SK-MEL-5 (cell line): ENCODE data around the gene MAML2. TPM values are rescaled to one million over a fixed set of nuclear protein-coding genes. Genes with fewer than 3 reads are reported as not detected.

ENCODE experiments used
- DNase-seq: peaks from one replicate; pipeline ENCODE4 v3.0.0-alpha.2; 2016; ENCODE audit warnings: low read depth, low spot score
- in situ Hi-C: cut with HindIII; loops from 2 replicates; pipeline ENCODE4 v1.10.0; 2016; ENCODE audit warnings: low sequenced_read_pairs, high pct_unique_total_duplicates, low pct_unique_long_range_greater_than_20kb
- total RNA-seq: library from RNA; depleted of rRNA; stranded (reverse); fragments of >200 nt; shearing (Covaris generic); gene quantifications from 2 replicates; pipeline ENCODE4 v1.2.3, GENCODE V29; 2014

MAML2 gene
- total RNA-seq, 1 experiment from 2014 or later: 3.5 TPM

DNA sequence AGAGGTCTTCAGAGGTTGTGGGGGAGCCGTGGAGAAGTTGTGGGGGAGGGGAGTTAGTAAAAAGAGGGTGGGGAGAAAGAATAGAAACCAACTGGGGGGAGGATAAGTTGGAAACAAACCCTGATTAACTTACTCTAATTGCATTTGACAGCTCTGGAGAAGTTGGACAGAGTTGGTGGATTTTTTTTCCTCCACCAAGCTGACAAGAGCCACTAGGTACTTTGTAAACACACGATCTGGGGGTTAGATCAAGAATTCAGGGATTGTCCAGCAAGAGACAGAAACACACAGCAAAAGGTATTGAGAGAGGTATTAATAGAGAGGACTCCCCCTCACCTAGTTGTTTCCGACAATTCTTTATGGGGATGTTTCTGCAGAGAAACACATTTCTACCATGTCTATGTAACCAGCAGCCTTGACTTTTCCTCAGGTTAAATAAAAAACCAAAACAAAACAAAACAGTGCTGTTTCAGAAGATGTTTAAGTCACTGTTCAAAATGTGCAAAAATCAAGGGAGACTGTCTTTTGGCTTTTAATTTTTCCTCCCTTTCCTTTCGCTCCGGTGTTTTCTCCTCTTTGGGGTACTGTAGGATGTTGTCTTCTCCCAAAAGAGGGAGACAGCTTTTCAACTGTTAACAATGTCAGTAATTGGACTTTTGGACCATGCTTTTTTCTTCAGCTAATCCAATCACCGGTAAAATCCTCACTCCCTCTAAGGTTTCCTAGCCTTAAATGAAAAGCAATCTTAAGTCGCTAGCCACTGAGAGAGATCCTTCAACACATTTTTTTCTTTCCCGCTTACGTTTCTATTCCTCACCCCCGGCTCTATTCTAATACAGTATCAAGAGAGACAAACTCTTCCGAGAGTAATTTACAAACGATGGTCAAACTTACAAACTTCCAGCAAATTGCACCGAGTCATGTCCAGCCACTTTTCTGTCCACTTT, 708 bp downstream of the MAML2 start:
- DNase-seq: no peak
- in situ Hi-C loops: no loop called here

DNA sequence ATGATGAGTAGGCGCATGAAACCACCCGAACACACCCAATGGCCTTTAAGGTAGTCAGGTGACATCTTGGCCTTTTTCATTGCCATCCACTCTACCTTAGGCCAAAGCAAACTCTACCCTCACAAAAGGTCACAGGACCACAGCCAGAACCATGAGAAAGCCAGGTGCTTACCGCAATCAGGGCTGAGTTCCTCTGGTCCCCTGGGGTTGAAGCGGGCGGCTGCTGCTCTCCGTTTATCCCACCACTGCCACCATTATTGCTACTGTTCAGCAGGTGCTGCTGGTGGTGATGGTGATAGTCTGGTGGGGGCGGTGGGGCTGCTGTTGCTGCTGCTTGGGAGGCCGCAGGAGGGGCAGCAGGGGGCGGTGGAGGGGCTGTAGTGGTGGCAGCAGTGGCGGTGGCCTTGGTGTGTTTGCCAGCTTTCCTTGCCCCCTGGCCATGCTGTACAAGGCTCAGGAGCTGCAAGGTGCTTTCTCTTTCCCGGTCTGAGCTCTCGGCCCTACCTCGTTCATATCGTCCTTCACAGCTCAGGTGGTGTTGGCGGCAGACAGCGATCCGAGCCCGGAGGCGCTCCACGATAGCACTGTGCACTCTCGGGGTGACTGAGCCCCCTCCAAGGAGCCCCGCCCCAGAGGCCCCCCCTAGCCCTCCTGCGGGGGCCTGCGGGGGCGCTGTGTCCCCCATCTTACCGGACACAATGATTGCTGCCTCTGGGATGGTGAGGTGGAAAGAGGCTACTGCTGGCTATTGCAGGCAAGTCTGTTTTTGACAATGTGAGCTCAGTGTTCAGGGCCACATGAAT, 1.6 kb downstream of the MAML2 start:
- peak; percentile 40 for DNase-seq
- in situ Hi-C loops: no loop called here

DNA sequence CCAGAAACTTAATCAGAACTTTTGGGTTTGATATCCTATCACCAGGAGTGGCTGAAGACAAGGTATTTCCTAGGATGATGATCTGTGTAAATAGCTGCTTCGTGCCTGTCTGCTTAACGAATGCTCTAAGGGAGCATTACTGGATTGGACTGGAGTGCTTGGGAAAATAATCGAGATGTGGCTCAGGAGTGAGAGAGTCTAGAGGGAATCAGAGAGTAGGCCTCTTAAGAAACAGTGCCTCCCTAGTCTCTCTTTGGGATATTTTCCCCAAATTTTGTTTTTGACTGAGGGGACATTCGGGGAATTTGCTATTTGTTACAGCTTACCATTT, 2.5 kb downstream of the MAML2 start:
- no peak for DNase-seq
- in situ Hi-C loops: no loop called here

DNA sequence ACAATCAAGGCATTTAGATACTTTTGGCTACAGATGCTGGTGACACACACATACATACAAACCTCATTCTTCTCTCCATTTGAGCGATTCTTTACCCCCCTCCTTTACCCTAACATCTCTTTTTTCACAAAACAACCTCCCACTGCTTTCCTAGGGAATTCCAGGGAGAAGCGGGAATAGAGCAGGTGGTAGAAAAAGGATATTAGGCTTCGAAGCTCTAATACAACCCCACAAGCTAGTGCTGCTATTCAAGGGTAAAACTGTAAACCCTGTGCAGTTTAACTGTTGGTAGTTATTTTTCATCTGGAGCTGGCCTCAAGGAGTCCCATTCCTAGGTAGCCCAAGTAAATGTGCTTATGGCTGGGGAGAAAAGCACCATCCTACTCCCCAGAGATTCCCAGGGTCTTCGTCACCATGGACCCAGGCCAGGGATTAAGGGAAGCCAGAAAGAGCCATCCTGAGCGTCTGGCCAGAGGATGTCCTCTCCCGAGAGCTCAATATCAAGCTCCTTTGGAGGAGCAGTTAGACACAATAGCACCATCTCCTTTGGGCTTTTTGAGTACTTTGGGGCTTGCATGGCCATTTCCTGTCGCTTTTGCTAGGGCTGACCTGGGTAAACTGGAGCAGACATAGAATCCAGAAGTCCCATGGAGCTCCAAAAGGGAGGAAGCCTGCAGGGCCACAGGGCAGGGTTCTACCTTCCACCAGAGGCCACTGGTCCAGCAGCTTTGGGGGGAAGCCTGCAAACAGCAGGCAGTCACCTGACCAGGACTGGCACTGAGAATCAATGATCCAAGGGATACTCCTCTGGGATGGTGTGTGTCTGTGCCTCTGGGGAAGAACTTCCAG, 3.1 kb downstream of the MAML2 start:
- DNase-seq: no peak
- in situ Hi-C loops: no loop called here

DNA sequence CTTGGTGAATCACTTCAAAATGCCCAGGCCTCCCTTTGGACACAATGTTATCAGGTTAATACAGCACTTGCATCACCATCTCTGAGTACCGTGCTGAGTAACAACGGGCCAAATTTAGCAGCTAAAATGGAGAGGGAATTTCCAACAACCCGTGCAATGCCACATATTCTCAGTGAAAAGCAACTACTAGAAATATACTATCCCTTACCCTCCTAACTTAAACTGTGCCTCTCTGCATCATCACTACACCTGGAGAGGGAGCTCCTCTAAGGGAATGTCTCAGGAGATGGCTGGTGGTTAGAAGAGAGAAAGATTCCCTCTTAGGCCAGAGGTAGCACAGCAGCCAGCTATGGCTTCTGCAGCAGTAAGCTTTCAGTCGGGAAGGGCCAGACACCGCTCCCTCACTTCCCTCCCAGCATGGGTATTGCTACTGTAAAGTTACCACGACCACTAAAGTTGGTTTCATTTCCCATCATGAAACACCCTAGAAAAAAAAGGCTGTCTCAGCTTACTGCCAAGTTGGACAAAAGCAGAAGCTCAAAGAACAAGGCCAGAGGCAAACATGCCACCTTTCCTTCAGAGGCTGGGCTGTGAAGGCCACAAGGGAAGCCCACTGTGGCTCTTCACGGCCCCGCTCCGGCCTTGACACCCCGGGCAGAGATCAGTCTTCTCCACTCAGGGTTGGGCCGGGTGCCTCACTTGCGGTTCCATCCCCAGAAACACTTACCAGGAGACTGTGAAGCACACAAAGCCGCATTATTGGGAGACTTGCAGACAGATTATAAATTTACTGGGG, 3.9 kb downstream of the MAML2 start:
- in situ Hi-C loops: no loop called here
- peak; percentile 87 for DNase-seq

DNA sequence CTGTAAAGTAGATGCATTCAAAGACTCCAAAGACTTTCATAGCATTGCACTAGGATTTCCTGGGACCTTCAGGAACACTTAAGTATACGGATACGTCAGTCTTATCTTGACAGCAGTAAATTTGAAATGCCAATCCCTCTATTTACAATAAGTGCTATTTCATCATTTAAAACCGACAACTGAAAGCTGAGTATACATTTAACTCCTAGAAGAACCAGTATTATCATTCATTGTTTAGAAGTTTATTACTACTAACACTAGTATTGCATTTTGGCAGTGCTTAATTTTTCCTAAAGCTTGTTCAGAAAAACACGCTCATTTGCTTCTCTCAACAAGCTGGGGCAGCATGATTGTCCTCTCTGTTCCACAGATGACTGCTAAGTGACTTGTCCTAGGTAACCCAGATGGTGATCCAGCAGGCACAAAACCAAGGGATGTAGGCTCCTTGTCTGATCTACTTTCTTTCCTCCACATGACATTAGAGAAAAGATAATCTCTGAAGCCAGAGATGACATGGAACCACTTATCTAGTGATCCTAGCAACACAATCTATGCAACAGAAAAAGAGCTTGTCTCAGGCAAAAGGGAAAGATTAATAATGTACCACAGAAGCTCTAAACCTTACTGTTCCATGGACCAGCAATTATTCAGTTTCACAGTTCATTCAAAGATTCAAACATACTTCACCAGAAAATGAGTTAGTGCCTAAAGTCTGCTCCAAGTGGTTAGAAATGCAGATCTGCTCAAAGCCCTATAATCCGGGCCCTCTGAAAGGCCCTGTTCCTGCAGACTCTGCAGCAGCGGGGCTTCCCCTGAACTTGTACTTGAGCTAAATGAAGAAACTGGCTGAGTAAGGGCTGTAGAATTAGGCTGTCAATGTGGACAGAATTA, 5.2 kb downstream of the MAML2 start:
- DNase-seq: no peak
- in situ Hi-C loops: no loop called here

DNA sequence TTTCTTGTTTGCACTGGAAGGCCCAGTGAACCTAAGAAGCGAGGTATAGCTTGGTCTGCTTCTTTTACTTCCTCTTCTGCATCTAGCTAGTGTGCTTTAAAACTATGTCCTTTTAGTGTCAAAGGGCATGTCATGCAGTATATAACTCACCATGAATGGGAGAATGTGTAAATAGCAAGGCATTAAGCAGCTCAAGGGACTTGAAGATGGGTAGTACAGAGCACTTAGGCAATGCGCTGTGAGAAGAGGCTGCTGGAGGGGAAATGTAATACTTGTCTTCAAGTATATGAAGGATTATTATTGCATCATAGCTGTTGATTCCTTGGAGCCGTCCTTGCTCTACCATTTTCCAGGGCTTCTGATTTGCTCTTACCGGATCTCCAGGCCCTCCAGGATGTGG, 7.6 kb downstream of the MAML2 start:
- in situ Hi-C loops: no loop called here
- no peak for DNase-seq

DNA sequence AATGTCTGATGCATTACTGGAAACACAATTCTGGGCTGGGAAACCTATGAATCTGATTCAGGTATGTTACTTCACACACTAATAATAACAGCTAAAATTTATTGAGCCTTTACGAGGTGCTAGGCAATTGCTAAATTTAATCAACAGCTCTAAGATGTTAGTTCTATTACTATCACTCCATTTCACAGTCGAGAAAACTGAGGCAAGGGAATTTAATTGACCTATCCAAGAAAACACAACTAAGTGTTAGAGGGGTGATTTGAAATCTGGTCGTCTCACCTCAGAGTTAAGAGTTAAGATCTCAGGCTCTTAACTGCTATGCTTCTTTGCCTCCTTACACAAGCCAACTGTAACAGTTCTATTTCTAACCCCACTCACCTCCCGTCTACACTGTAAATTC, 8.8 kb downstream of the MAML2 start:
- in situ Hi-C loops: no loop called here

DNA sequence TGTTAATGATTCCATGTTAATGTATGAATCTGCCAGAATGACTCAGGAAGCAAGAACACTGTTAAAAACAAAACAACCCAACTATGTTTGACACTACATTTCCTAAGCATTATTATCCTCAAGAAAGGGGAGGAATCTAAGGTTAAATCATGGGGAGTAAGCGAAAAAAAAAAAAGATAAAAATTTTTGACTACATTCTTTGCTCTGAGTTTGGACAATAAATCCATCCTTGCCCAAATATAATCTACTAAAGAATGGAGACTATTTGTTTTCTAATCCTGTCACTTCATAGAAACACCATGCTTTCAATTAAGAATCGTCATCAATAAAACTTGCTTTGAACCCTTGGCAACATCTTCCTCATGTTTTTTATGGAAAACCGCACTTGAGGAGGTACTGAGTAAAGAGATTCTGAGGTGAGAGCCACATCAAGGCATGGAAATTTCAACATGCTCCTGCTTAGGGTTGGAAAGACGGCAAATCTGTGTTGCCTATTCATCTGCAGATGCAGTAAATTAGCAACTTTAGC, 9.7 kb downstream of the MAML2 start:
- DNase-seq: no peak
- in situ Hi-C loops: no loop called here

More for the DNA sequence above, 8.8 kb downstream of the MAML2 start:
- no peak for DNase-seq

DNA sequence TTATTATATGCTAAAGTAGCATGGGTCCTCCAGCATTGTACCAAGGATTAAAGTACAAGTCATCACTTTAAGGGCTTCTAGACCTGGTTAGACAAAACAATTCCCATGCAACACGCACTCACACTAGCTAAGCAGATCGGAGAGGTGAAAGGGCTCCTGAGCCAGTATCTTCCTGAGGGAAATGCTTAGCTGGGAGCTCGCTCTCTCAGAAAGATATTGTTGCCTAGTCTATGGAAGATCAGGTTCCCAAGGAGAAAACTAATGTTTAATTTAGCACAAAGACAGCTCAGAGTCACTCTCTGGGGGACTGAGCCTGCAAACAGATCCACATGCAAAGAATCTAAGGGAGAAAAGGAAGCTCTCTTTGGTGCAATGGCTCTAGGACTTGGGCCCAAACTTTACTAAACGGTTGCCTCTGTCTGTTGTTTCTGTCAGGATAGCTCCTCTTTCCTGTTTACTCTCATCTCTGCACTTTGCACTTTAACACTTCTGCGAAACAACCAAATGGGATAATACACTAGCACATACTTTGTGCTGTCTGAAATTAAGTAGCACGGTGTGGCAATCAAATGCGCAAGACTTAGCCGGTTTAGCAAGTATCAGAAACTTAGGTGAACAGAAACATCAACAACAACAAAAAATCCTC, 10.7 kb downstream of the MAML2 start:
- in situ Hi-C loops: no loop called here

DNA sequence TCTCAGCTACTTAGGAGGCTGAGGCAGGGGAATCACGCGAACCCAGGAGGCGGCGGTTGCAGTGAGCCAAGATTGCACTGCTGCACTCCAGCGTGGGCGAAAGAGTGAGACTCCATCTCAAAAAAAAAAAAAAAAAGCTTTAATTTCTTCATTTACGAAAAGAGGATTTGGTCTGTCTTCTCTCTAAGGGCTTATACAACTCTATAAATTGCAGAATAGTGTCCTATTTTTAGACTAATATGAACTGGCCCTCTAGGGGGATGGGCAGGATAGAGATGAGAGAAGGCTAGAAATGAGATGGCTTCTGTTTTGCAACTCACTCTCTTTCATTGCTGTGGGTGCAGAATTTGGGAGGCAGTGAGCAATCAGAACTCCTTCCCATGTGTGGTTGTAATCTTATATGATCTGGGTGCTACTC, 11.3 kb downstream of the MAML2 start:
- in situ Hi-C loops: no loop called here
- DNase-seq: no peak

More for the DNA sequence above, 10.7 kb downstream of the MAML2 start:
- no peak for DNase-seq

DNA sequence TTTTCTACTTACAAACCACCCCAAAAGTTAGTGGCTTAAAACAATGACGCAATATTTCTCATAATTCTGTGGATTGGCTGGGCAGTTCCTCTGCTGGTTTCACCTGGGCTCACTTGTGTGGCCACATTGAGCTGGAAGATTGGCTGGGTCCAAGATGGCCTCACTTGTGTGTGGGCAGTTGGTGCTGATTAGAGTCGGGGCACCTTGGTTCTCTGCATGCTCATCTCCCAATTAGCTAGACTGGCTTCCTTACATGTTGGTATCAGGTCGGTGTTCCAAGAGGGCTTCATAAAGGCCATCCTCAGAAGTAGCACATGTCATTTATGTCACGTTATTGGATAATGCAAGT, 12.5 kb downstream of the MAML2 start:
- in situ Hi-C loops: no loop called here
- no peak for DNase-seq

DNA sequence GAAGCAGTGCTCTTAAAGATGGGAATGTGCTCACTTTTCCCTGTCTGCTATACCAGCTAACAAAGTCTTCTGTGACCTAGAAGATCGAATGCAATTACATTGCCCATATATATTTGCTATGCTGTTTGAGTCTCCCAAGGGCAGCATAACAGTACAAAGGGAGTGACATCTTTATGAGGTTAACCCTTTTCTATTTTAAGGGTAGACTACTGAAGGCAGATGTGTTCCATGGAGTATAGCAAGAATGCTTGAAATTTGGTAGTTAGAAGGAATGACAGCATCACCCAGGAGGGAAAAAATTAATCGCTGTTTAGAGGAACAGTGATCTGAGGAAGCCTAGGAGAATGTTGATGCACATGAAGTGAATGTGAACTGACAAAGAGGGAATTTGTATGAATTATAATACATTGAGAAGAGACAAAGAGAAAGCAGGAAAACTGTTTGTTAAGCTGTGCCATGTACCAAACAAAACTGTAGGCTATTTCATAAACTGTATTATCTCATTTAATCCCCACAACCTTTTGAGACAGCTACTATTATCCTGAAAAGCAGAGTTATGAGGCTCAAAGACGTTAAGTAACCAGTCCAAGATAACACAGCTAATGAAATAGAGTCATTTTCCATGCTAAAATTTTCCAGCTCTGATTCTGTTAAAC, 13.0 kb downstream of the MAML2 start:
- in situ Hi-C loops: no loop called here
- DNase-seq: no peak

DNA sequence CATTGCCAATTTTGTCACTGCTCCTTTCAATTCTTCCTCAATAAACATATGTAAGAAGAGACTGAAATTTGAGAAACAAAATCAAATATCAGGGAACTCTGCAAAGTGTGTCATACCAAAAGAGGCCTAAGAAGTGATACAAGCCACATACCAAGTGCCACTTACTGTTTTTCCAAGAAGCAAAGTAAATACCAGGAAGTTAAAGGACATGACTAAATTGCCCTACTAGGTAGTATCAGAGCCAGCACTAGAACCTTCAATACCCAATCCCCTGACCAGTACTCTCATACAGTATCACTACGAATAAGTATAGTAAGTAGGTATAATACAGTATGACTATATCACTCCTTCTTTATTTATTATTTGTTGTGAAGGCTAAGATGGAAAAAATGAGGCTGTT, 13.6 kb downstream of the MAML2 start:
- no peak for DNase-seq
- in situ Hi-C loops: no loop called here

DNA sequence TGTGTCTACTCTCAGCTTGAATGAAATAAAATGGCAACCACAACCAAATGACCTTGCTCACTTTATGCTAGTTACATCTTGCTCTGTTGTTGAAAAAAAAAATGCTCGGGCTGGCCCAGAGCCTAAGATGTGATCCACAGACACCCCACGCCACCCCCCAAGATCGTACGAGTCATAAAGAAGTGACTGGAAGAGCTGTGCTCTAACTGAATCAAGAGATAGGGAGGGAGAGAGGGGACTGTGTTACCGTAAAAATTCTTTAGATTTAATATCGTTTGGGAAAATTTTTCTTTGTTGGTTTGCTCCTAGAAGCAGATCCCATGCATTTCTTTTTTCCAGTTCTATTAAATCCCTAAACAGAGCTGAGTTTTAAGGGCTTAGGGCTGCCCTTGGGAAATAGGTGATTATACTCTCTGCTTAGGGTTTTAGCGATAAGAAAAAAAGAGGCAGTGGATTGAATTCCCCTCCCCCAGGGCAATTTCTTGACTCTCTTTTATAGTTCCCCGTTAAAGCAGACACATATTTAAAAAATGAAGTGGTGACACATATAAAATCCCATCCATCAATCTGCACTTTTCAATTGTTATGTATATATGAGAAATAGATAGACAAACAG, 14.5 kb downstream of the MAML2 start:
- in situ Hi-C loops: no loop called here

More for the DNA sequence above, 14.5 kb downstream of the MAML2 start:
- no peak for DNase-seq
